HG02678 (cell line): Measurements from ENCODE around the gene NEDD1.
A peak's percentile ranks its signal among the peaks of the same experiment; 100 is the strongest.

ENCODE experiments used
- ATAC-seq: cut with Tn5 transposase; IDR thresholded peaks from one replicate; pipeline ENCODE4 v1.9.1; 2021; ENCODE audit warnings: mild to moderate bottlenecking, moderate library complexity; ENCODE audit not compliant: unreplicated experiment

NEDD1 gene

GRCh38 chr12:96897421-96897820, 9.6 kb upstream of the NEDD1 start:
- ATAC-seq: no peak

GRCh38 chr12:96901175-96901574, 5.9 kb upstream of the NEDD1 start:
- ATAC-seq: no peak

- no peak for ATAC-seq
These were observed 5.0 kb upstream of the NEDD1 start for GRCh38 chr12:96902076-96902475.

GRCh38 chr12:96906498-96906848, 584 bp upstream of the NEDD1 start:
- no peak for ATAC-seq

- ATAC-seq: peak; percentile 26
These were observed 790 bp downstream of the NEDD1 start for GRCh38 chr12:96907671-96908422.

- no peak for ATAC-seq
These were observed 1.3 kb downstream of the NEDD1 start for GRCh38 chr12:96908423-96908675.

- no peak for ATAC-seq
These were observed 5.2 kb downstream of the NEDD1 start for GRCh38 chr12:96912261-96912660.

- ATAC-seq: no peak
These were observed 5.9 kb downstream of the NEDD1 start for GRCh38 chr12:96912943-96913342.

- ATAC-seq: no peak
These were observed 12.6 kb downstream of the NEDD1 start for GRCh38 chr12:96919510-96920210.

- ATAC-seq: no peak
These were observed 41.7 kb downstream of the NEDD1 start for GRCh38 chr12:96948782-96949181.

- ATAC-seq: no peak
These were observed 72.5 kb downstream of the NEDD1 start for GRCh38 chr12:96979532-96979931.

- ATAC-seq: no peak
These were observed 73.9 kb downstream of the NEDD1 start for GRCh38 chr12:96980991-96981414.

- ATAC-seq: no peak
These were observed 74.9 kb downstream of the NEDD1 start for GRCh38 chr12:96981911-96982310.

- no peak for ATAC-seq
These were observed 75.6 kb downstream of the NEDD1 start for GRCh38 chr12:96982671-96983070.

- peak; percentile 90 for ATAC-seq
These were observed 78.7 kb downstream of the NEDD1 start for GRCh38 chr12:96985515-96986362.

- ATAC-seq: no peak
These were observed 79.9 kb downstream of the NEDD1 start for GRCh38 chr12:96986883-96987523.

GRCh38 chr12:96988919-96989318, 81.9 kb downstream of the NEDD1 start:
- ATAC-seq: no peak

GRCh38 chr12:96989916-96990315, 82.9 kb downstream of the NEDD1 start:
- no peak for ATAC-seq

GRCh38 chr12:96994900-96995299, 87.8 kb downstream of the NEDD1 start:
- ATAC-seq: no peak

GRCh38 chr12:96995861-96996260, 88.8 kb downstream of the NEDD1 start:
- ATAC-seq: no peak

GRCh38 chr12:96997797-96998484, 90.9 kb downstream of the NEDD1 start:
- no peak for ATAC-seq
